Stomach (tissue), 9 donors: ENCODE measurements around the gene IRF7. TPM values are rescaled to one million over a fixed set of nuclear protein-coding genes. Genes with fewer than 3 reads are reported as not detected.
A peak's percentile ranks its signal among the peaks of the same experiment; 100 is the strongest.

Experiments
- DNase-seq, 2 donors: peaks; one replicate each; pipeline versions ENCODE4 v3.0.0 to v3.0.0-alpha.2; 2013 to 2019
- H3K27ac ChIP-seq, 5 donors: fragments of 200-600 bp in 4 of 5; sonication (generic) in 4 of 5; one replicate each; pipeline ENCODE4 v1.5.1; 2013 to 2019; ENCODE audit warnings: mild to moderate bottlenecking in 1 of 5, moderate library complexity in 1 of 5
- H3K27me3 ChIP-seq, 3 donors: fragments of 200-600 bp; sonication (generic); one replicate each; pipeline ENCODE4 v1.5.1; 2017 to 2019; ENCODE audit warnings: mixed run types in 1 of 3
- H3K36me3 ChIP-seq, 4 donors: fragments of 200-600 bp; sonication (generic); 1 replicate in 3 of 4; 2 replicates in 1 of 4; pipeline ENCODE4 v1.5.1; 2016 to 2019
- H3K4me1 ChIP-seq, 4 donors: fragments of 200-600 bp; sonication (generic); one replicate each; pipeline ENCODE4 v1.5.1; 2016 to 2019
- H3K4me3 ChIP-seq, 4 donors: fragments of 200-600 bp; sonication (generic) in 3 of 4; one replicate each; pipeline ENCODE4 v1.5.1; 2016 to 2019; ENCODE audit warnings: mild to moderate bottlenecking in 1 of 4
- H3K9me3 ChIP-seq, 4 donors: fragments of 200-600 bp; sonication (generic); one replicate each; pipeline ENCODE4 v1.5.1; 2016 to 2019
- CTCF ChIP-seq, 7 experiments: fragments of 450-650 bp in 4 of 7; fragments of 200-600 bp in 3 of 7; sonication (generic) in 3 of 7; IDR thresholded peaks; one replicate each; pipeline ENCODE4 v1.5.1; 2016 to 2019; ENCODE audit warnings: antibody characterized with exemption in 7 of 7, control low read depth in 2 of 7, mild to moderate bottlenecking in 1 of 7
- EP300 ChIP-seq: sonication (generic); formaldehyde crosslinking; IDR thresholded peaks from one replicate; pipeline ENCODE4 v1.6.1; 2017; ENCODE audit warnings: antibody characterized with exemption
- POLR2A ChIP-seq, 4 donors: fragments of 450-650 bp; IDR thresholded peaks; one replicate each; pipeline ENCODE4 v1.6.1; 2016; ENCODE audit warnings: antibody characterized with exemption in 4 of 4, control low read depth in 2 of 4, mild to moderate bottlenecking in 1 of 4, moderate library complexity in 1 of 4
- POLR2AphosphoS5 ChIP-seq, 3 donors: sonication (generic); formaldehyde crosslinking; IDR thresholded peaks; one replicate each; pipeline ENCODE4 v1.6.1; 2016; ENCODE audit warnings: antibody characterized with exemption in 3 of 3
- WGBS, 5 donors: extraction: QIAGEN DNeasy Blood & Tissue Kit in 3 of 5; methylation state at CpG; one replicate each; pipeline versions ENCODE4 v1.1.5 to v1.1.7; 2013 to 2018; 5-methylcytosine and 5-hydroxymethylcytosine counted together
- intact Hi-C: fragments of 100-400 bp; cut with DNase I; formaldehyde crosslinking; loops from one replicate; pipeline ENCODE4 v1.15.1; 2023; ENCODE audit warnings: low total_unique reads
- polyA plus RNA-seq, 3 donors: library from polyadenylated mRNA; stranded (reverse); fragments of 200-250 nt; gene quantifications; one replicate each; pipeline ENCODE4 v1.2.3, GENCODE V29; 2013
- total RNA-seq, 5 donors: library from RNA; depleted of rRNA; stranded (reverse); fragments of >200 nt; gene quantifications; one replicate each; pipeline versions ENCODE4 v1.1.0 to v1.2.3, GENCODE V29; 2014 to 2016
- donor health status: healthy with polysubstance abuse.
- donor health status: Bipolar disorder and iron deficiency.
- donor health status: healthy.

IRF7 gene
- total and polyA plus RNA-seq, 8 donors = 5.7 to 49.1 (median 33.7) TPM

- intact Hi-C loops = no loop called here
- 84 to 88% (median 87%) methylated on average over 27 of the region's 27 CpGs for WGBS, 5 donors
- Histone ChIP-seq H3K36me3 (peaks cover 4 to 34% (median 16%) of the 10 kb centered on the region in 4 donors), H3K4me1 (peaks cover 23 to 42% (median 29%) of the 10 kb centered on the region in 4 donors), H3K4me3 (no peak overlapping the region), H3K27me3 (peaks cover 0 to 38% (median 23%) of the 10 kb centered on the region in 3 donors), H3K9me3 (no peaks in the 10 kb centered on the region), H3K27ac (no peak overlapping the region)
- TF ChIP-seq POLR2A (IDR thresholded peaks at IDR 0.05) = no peak
- TF ChIP-seq EP300 = no peak
- TF ChIP-seq CTCF (IDR thresholded peaks at IDR 0.05) = no peak
- no peak for TF ChIP-seq POLR2AphosphoS5 (IDR thresholded peaks at IDR 0.05)
- DNase-seq = no peak
Measured at GRCh38 chr11:621838-622237, 6.1 kb upstream of the IRF7 start.

GRCh38 chr11:620935-621814 is 5.4 kb upstream of the IRF7 start:
- Histone ChIP-seq H3K4me1 (peaks cover 19 to 42% (median 27%) of the 10 kb centered on the region in 4 donors), H3K9me3 (no peaks in the 10 kb centered on the region), H3K36me3 (peaks cover 4 to 34% (median 16%) of the 10 kb centered on the region in 4 donors), H3K27ac (no peak overlapping the region), H3K27me3 (peaks cover 0 to 31% (median 17%) of the 10 kb centered on the region in 3 donors), H3K4me3 (no peak overlapping the region)
- no peak for TF ChIP-seq CTCF (IDR thresholded peaks at IDR 0.05)
- TF ChIP-seq POLR2AphosphoS5 (IDR thresholded peaks at IDR 0.05) = no peak
- no peak for TF ChIP-seq POLR2A (IDR thresholded peaks at IDR 0.05)
- TF ChIP-seq EP300 = no peak
- intact Hi-C loops = no loop called here
- peak in 1 of 2 donors; percentile 8 for DNase-seq
- 72 to 77% (median 74%) methylated on average over 39 to 45 of the region's 45 CpGs for WGBS, 5 donors

- Histone ChIP-seq H3K36me3 (peaks cover 4 to 34% (median 16%) of the 10 kb centered on the region in 4 donors), H3K27me3 (peaks cover 0 to 22% (median 7%) of the 10 kb centered on the region in 3 donors), H3K4me3 (no peak overlapping the region), H3K4me1 (peaks cover 17 to 39% (median 25%) of the 10 kb centered on the region in 4 donors), H3K27ac (no peak overlapping the region), H3K9me3 (no peaks in the 10 kb centered on the region)
- intact Hi-C loops = no loop called here
- TF ChIP-seq CTCF (IDR thresholded peaks at IDR 0.05) = no peak
- DNase-seq = no peak
- 92 to 95% (median 94%) methylated on average over 7 to 13 of the region's 13 CpGs for WGBS, 5 donors
Measured at GRCh38 chr11:620201-620600, 4.5 kb upstream of the IRF7 start.

- no peak overlapping the region for H3K27ac ChIP-seq
- peaks cover 4 to 34% (median 18%) of the 10 kb centered on the region in 4 donors for H3K36me3 ChIP-seq
- DNase-seq = no peak
- no peaks in the 10 kb centered on the region for H3K9me3 ChIP-seq
- H3K27me3 ChIP-seq = peaks cover 0 to 16% (median 1%) of the 10 kb centered on the region in 3 donors
- H3K4me1 ChIP-seq = peaks cover 19 to 39% (median 25%) of the 10 kb centered on the region in 4 donors
- TF ChIP-seq CTCF (IDR thresholded peaks at IDR 0.05) = no peak
- no peak for TF ChIP-seq POLR2AphosphoS5 (IDR thresholded peaks at IDR 0.05)
- no peak for TF ChIP-seq EP300
- no peak for TF ChIP-seq POLR2A (IDR thresholded peaks at IDR 0.05)
- intact Hi-C loops = no loop called here
- WGBS, 5 donors = 80 to 96% (median 95%) methylated on average over 1 to 22 of the region's 22 CpGs
- no peak overlapping the region for H3K4me3 ChIP-seq
Measured at GRCh38 chr11:619628-620050, 3.9 kb upstream of the IRF7 start.
